ENCODE measurements around the gene VAMP4.
"Not testable (repeated sequence)": the region's sequence is repeated elsewhere in the genome, so short reads cannot be mapped to it uniquely, and the experiment has no call there.

VAMP4 gene

GRCh38 chr1:171702598-171702997 is 39.3 kb downstream of the VAMP4 start:
- Mint-ChIP-seq H3K27ac (no peak overlapping the region), H3K9me3 (no peaks in the 10 kb centered on the region), H3K36me3 (peaks cover 3 to 13% of the 10 kb centered on the region in 2 donors), H3K4me1 (no peaks in the 10 kb centered on the region), H3K4me3 (no peak overlapping the region), H3K27me3 (no peaks in the 10 kb centered on the region)
- DNase-seq, result no peak
- no peak for ATAC-seq (replicated peaks)

- H3K4me1 Mint-ChIP-seq, result no peaks in the 10 kb centered on the region
- no peak for ATAC-seq (replicated peaks)
- H3K4me3 Mint-ChIP-seq, result no peak overlapping the region
- H3K36me3 Mint-ChIP-seq, result peaks cover 18 to 27% of the 10 kb centered on the region in 2 donors
- no peaks in the 10 kb centered on the region for H3K27me3 Mint-ChIP-seq
- DNase-seq, result no peak
- peaks cover 7 to 16% of the 10 kb centered on the region in 2 donors for H3K9me3 Mint-ChIP-seq
- H3K27ac Mint-ChIP-seq, result no peak overlapping the region
Measured at GRCh38 chr1:171699531-171699930, 42.3 kb downstream of the VAMP4 start.

GRCh38 chr1:171695772-171696171 is 46.1 kb downstream of the VAMP4 start:
- not testable (repeated sequence) for ATAC-seq (replicated peaks); DNase-seq; H3K4me3 Mint-ChIP-seq; H3K4me1 Mint-ChIP-seq; H3K27me3 Mint-ChIP-seq; H3K27ac Mint-ChIP-seq
- Mint-ChIP-seq H3K9me3 (peaks cover 13 to 26% of the 10 kb centered on the region in 2 donors), H3K36me3 (peaks cover 18 to 30% of the 10 kb centered on the region in 2 donors)

- not testable (repeated sequence) for H3K27ac Mint-ChIP-seq; ATAC-seq (replicated peaks); H3K27me3 Mint-ChIP-seq; H3K4me1 Mint-ChIP-seq; H3K4me3 Mint-ChIP-seq; DNase-seq
- peaks cover 15 to 27% of the 10 kb centered on the region in 2 donors for H3K36me3 Mint-ChIP-seq
- peaks cover 13 to 28% of the 10 kb centered on the region in 2 donors for H3K9me3 Mint-ChIP-seq
Measured at GRCh38 chr1:171693541-171693940, 48.3 kb downstream of the VAMP4 start.

GRCh38 chr1:171683870-171684269 is 58.0 kb downstream of the VAMP4 start:
- Mint-ChIP-seq H3K27ac (no peak overlapping the region), H3K27me3 (peaks cover 0 to 4% of the 10 kb centered on the region in 2 donors), H3K9me3 (peaks cover 3 to 5% of the 10 kb centered on the region in 2 donors), H3K36me3 (no peaks in the 10 kb centered on the region), H3K4me1 (no peaks in the 10 kb centered on the region), H3K4me3 (no peak overlapping the region)
- DNase-seq, result no peak
- no peak for ATAC-seq (replicated peaks)

- H3K27ac Mint-ChIP-seq, result no peak overlapping the region
- ATAC-seq (replicated peaks), result no peak
- DNase-seq, result no peak
- no peaks in the 10 kb centered on the region for H3K36me3 Mint-ChIP-seq
- peaks cover 0 to 3% of the 10 kb centered on the region in 2 donors for H3K9me3 Mint-ChIP-seq
- H3K4me3 Mint-ChIP-seq, result no peak overlapping the region
- H3K27me3 Mint-ChIP-seq, result peaks cover 6 to 8% of the 10 kb centered on the region in 2 donors
- no peaks in the 10 kb centered on the region for H3K4me1 Mint-ChIP-seq
Measured at GRCh38 chr1:171680339-171680738, 61.5 kb downstream of the VAMP4 start.

- ATAC-seq (replicated peaks), result no peak
- no peaks in the 10 kb centered on the region for H3K4me1 Mint-ChIP-seq
- no peaks in the 10 kb centered on the region for H3K36me3 Mint-ChIP-seq
- no peak overlapping the region for H3K4me3 Mint-ChIP-seq
- no peak overlapping the region for H3K27ac Mint-ChIP-seq
- H3K27me3 Mint-ChIP-seq, result peaks cover 5 to 6% of the 10 kb centered on the region in 2 donors
- DNase-seq, result no peak
- no peaks in the 10 kb centered on the region for H3K9me3 Mint-ChIP-seq
Measured at GRCh38 chr1:171676823-171677222, 65.0 kb downstream of the VAMP4 start.

- H3K4me1 Mint-ChIP-seq, result no peaks in the 10 kb centered on the region
- H3K9me3 Mint-ChIP-seq, result no peaks in the 10 kb centered on the region
- DNase-seq (no peak), ATAC-seq (replicated peaks) (no peak)
- no peaks in the 10 kb centered on the region for H3K36me3 Mint-ChIP-seq
- no peak overlapping the region for H3K4me3 Mint-ChIP-seq
- H3K27me3 Mint-ChIP-seq, result peaks cover 5 to 6% of the 10 kb centered on the region in 2 donors
- no peak overlapping the region for H3K27ac Mint-ChIP-seq
Measured at GRCh38 chr1:171674431-171675405, 67.1 kb downstream of the VAMP4 start.

- Mint-ChIP-seq H3K9me3 (no peaks in the 10 kb centered on the region), H3K4me3 (no peak overlapping the region), H3K4me1 (no peaks in the 10 kb centered on the region), H3K27ac (no peak overlapping the region), H3K27me3 (no peaks in the 10 kb centered on the region), H3K36me3 (no peaks in the 10 kb centered on the region)
- ATAC-seq (replicated peaks), result no peak
- DNase-seq, result no peak
Measured at GRCh38 chr1:171670739-171671138, 71.1 kb downstream of the VAMP4 start.

GRCh38 chr1:171668372-171668771 is 73.5 kb downstream of the VAMP4 start:
- Mint-ChIP-seq H3K4me1 (no peaks in the 10 kb centered on the region), H3K27me3 (no peaks in the 10 kb centered on the region), H3K9me3 (no peaks in the 10 kb centered on the region), H3K27ac (no peak overlapping the region), H3K36me3 (no peaks in the 10 kb centered on the region), H3K4me3 (no peak overlapping the region)
- ATAC-seq (replicated peaks) (no peak), DNase-seq (no peak)

- no peak overlapping the region for H3K4me3 Mint-ChIP-seq
- no peaks in the 10 kb centered on the region for H3K27me3 Mint-ChIP-seq
- no peaks in the 10 kb centered on the region for H3K4me1 Mint-ChIP-seq
- no peaks in the 10 kb centered on the region for H3K9me3 Mint-ChIP-seq
- no peak overlapping the region for H3K27ac Mint-ChIP-seq
- H3K36me3 Mint-ChIP-seq, result no peaks in the 10 kb centered on the region
- ATAC-seq (replicated peaks), result no peak
- no peak for DNase-seq
Measured at GRCh38 chr1:171666114-171666769, 75.6 kb downstream of the VAMP4 start.

- H3K9me3 Mint-ChIP-seq, result peaks cover 0 to 1% of the 10 kb centered on the region in 2 donors
- no peaks in the 10 kb centered on the region for H3K27me3 Mint-ChIP-seq
- no peak for ATAC-seq (replicated peaks)
- no peaks in the 10 kb centered on the region for H3K36me3 Mint-ChIP-seq
- no peaks in the 10 kb centered on the region for H3K4me1 Mint-ChIP-seq
- no peak for DNase-seq
- H3K27ac Mint-ChIP-seq, result no peak overlapping the region
- no peak overlapping the region for H3K4me3 Mint-ChIP-seq
Measured at GRCh38 chr1:171664976-171665375, 76.9 kb downstream of the VAMP4 start.

GRCh38 chr1:171663854-171664575 is 77.8 kb downstream of the VAMP4 start:
- Mint-ChIP-seq H3K4me3 (no peak overlapping the region), H3K27ac (no peak overlapping the region), H3K27me3 (no peaks in the 10 kb centered on the region), H3K4me1 (no peaks in the 10 kb centered on the region), H3K36me3 (no peaks in the 10 kb centered on the region), H3K9me3 (peaks cover 0 to 1% of the 10 kb centered on the region in 2 donors)
- DNase-seq (no peak), ATAC-seq (replicated peaks) (no peak)

Data from stimulated activated naive B cell treated with anti-CD40 and anti-IgM and Interleukin-4, amounts not matched to agents 10 μg/mL and 1 μg/mL and 100 μg/mL, for 72 hours (primary cell).